Suprapubic skin (tissue), 3 donors: Measurements from ENCODE around the gene LINC01488.

Source experiments
- POLR2AphosphoS5 ChIP-seq, 3 donors: sonication (generic); formaldehyde crosslinking; IDR thresholded peaks; one replicate each; pipeline ENCODE4 v1.6.1; 2017; ENCODE audit warnings: antibody characterized with exemption in 3 of 3
- TF ChIP-seq, protein P1 (sequence below), 2 donors: fragments of 200-600 bp in 1 of 2; fragments of 450-650 bp in 1 of 2; sonication (generic) in 1 of 2; IDR thresholded peaks; one replicate each; pipeline ENCODE4 v1.5.1; 2016 to 2019; ENCODE audit warnings: antibody characterized with exemption in 2 of 2, mild to moderate bottlenecking in 1 of 2, moderate library complexity in 1 of 2

DNA sequence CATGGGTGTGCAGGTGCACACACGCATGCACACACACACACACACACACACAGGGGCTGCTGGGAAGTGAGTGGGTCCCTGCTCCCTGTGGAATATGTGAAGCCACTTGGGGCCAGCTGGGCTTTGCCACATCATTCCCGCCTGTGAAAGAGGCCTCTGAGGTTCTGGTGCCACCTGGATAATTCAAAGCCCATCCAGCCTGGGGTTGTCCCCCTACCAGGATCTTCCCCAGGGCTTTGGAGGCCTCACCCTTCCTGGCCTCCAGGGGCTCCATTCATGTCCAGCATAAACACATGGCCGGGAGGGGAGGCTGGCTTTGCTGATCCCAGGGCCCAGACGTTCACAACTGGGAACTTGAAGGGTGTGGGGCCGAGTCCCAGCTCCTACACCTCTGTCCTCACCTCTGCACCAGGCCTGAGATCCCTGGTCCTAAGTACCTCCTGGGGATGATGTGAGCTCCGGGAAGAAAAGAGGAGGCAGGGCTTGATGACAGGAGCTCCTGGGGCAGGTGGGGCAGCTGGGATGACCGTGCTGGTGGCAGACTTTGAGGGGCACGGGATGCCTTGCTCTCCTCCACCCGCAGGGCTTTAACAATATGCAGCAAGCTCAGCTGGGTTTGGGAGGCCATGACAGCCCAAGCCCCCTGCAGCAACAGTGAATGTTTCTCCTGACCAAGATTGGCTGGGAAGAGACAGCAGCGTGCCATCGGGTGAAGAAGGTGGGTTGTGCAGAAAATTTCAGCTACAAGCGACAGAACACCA lies 14.2 kb downstream of the LINC01488 start:
- TF ChIP-seq, protein P1, sequence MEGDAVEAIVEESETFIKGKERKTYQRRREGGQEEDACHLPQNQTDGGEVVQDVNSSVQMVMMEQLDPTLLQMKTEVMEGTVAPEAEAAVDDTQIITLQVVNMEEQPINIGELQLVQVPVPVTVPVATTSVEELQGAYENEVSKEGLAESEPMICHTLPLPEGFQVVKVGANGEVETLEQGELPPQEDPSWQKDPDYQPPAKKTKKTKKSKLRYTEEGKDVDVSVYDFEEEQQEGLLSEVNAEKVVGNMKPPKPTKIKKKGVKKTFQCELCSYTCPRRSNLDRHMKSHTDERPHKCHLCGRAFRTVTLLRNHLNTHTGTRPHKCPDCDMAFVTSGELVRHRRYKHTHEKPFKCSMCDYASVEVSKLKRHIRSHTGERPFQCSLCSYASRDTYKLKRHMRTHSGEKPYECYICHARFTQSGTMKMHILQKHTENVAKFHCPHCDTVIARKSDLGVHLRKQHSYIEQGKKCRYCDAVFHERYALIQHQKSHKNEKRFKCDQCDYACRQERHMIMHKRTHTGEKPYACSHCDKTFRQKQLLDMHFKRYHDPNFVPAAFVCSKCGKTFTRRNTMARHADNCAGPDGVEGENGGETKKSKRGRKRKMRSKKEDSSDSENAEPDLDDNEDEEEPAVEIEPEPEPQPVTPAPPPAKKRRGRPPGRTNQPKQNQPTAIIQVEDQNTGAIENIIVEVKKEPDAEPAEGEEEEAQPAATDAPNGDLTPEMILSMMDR (IDR thresholded peaks at IDR 0.05): no peak
- TF ChIP-seq POLR2AphosphoS5 (IDR thresholded peaks at IDR 0.05): no peak
